Activated CD8-positive, alpha-beta memory T cell treated with anti-CD3 and anti-CD28 coated beads, Interleukin-2, amount 50 U/mL, for 48 hours (primary cell): ENCODE results near the gene ERMN.
"Not testable (repeated sequence)": the region's sequence is repeated elsewhere in the genome, so short reads cannot be mapped to it uniquely, and the experiment has no call there.

Experiments
- DNase-seq: peaks from one replicate; pipeline ENCODE4 v3.0.0-alpha.2; 2020

The ERMN gene

GRCh38 chr2:157291018-157291417 lies 34.6 kb downstream of the ERMN start:
- DNase-seq, result no peak

DNA sequence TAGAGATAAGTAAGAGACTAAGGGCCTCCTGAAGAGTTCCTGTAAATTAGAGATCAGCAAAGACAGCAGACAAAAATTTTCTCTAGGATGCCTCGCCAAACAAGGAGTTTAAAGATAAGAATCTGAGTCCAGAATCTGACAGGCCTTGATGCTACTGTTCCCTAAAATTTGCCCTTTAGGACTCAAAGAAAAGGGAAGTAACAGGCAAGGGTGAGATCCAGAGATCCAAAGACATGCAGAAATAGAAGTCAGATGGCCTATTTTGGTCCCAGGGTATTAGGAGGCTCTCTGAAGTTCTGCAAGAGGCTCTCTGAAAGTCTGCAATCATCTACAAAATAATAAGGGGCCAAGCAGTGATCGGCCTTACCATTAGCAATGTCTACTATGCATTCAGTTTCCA lies 35.1 kb downstream of the ERMN start:
- DNase-seq, result no peak

DNA sequence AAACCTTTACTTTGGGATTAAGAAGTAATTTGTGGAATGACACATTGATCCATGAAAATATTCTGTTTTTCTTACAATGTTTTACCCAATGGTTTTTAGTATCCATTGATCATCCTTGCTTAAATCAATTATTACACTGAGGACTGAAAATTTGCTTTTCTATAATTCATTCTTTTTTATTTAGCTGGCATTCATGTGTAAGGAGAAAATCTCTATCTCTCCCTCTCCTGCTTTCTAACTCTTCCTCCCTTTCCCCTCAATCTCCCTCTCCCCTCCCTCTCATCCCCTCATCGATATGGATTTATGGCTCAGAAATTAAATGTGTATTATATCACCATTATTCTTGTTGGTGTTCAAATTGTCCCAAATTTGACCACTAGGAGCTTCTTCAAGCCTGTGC lies 38.5 kb downstream of the ERMN start:
- no peak for DNase-seq

- no peak for DNase-seq
Measured at GRCh38 chr2:157283468-157283867, 42.2 kb downstream of the ERMN start.

DNA sequence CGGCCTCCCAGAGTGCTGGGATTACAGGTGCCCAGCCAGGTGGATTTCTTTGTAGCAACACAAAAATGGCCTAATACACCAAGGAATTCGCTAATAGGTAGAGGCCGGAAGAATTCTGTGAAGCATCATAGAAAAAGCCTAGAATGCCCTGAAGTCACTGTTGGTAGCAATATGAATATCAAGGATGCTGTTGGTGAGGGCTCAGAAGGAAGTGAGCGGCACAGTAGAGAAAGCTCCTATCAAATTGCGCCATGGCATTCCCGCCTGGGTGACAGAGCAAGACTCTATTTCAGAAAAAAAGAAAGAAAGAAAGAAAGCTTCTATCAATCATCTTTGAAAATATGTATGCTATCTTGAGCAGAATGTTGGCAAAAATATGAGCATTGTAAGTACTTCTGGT lies 44.3 kb downstream of the ERMN start:
- no peak for DNase-seq

DNA sequence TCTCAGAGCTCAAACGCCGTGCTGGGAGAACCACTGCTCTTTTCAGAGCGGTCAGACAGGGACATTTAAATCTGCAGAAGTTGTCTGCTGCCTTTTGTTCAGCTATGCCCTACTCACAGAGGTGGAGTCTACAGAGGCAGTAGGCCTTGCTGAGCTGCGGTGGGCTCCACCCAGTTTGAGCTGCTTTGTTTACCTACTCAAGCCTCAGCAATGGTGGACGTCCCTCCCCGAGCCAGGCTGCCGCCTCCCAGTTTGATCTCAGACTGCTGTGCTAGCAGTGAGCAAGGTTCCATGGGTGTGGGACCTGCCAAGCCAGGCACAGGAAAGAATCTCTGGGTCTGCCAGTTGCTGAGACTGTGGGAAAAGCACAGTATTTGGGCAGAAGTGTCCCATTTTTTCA lies 46.3 kb downstream of the ERMN start:
- DNase-seq, result not testable (repeated sequence)

GRCh38 chr2:157271590-157272203 lies 53.9 kb downstream of the ERMN start:
- DNase-seq, result no peak

DNA sequence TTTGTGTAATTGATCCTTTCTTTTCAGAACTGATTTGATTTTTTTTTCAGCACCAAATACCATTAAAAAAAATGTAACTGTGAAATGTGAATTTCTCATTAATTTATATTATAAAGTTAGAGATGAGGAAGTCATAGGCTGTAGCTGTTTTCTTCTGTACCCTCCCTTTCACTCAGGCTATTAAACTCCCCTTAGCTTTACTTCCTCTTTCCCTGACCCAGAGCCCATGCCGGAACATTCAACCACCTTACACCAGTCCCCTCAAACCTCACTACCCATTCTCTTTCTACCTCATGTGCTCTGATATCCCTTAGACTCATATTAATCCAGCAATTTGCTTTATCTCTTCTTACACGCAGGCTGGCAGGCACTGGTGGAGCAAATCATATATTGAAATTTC lies 55.7 kb downstream of the ERMN start:
- DNase-seq, result no peak

DNA sequence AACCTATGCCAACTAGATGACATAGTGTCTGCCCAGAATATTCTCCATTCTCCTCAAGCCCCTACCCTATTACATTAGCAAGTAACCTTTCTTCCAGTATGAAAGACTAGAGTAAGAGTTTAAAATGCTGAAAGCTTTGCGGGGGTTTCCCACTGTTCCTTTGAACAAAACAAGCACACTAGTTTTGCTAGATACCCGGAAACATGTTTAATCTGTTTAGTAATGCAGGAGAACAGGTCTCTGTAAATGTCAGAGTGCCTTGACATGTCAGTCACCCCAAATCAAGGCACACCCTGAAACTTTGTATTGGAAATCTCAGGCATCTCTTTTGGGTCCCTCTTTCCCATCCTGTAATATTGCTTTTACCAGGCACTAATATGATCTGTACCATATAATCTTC lies 56.6 kb downstream of the ERMN start:
- no peak for DNase-seq
